Measurements from ENCODE around the gene EMB.
"Not testable (repeated sequence)": the region's sequence is repeated elsewhere in the genome, so short reads cannot be mapped to it uniquely, and the experiment has no call there.

EMB gene, protein sequence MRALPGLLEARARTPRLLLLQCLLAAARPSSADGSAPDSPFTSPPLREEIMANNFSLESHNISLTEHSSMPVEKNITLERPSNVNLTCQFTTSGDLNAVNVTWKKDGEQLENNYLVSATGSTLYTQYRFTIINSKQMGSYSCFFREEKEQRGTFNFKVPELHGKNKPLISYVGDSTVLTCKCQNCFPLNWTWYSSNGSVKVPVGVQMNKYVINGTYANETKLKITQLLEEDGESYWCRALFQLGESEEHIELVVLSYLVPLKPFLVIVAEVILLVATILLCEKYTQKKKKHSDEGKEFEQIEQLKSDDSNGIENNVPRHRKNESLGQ

DNA sequence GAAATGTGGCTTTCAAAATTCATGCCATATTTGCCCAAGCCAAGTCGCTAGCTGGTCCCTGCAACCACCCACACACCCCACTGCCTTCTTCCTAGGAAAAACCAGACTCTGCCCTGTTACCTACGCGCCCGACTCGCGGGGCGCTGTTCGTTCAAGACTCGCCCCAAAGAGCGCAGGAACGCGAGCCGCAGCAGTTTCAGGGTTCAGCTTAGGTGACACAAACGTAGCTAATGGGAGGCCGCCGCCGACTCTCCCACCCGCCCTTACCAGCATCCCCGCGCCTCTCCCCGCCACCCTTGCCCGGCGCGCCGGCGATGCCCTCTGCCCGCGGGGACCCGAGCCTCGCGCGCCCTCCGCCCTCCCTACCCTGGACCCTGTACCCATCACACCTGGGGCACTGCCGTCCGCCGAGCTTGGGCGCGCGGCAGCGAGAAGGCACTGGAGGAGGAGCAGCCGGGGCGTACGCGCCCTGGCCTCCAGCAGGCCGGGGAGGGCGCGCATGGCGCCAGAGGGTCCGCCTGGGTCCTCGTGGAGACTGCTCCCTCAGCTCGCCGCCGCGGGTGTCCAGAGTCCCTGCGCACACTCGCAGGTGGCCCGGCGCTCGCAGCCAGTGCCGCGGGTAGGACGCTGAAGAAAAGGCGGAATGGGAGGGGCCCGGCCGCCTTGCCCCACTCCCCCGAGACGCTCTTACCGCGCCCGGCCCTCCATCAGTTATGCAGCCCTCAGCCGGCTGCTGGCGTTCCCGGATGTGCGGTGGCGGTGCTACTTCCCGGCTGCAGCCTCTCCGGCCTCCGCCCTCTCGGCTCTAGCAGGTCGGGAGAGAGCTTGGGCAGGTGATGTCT lies at the start of gene EMB:
Gene EMB, minus strand, starts transcription at position 638 of the 842 bp plus-strand sequence. Its CDS starts 137 bp downstream, at position 501.
- peak; percentile 72 for DNase-seq (ENCODE audit: low spot score)

DNA sequence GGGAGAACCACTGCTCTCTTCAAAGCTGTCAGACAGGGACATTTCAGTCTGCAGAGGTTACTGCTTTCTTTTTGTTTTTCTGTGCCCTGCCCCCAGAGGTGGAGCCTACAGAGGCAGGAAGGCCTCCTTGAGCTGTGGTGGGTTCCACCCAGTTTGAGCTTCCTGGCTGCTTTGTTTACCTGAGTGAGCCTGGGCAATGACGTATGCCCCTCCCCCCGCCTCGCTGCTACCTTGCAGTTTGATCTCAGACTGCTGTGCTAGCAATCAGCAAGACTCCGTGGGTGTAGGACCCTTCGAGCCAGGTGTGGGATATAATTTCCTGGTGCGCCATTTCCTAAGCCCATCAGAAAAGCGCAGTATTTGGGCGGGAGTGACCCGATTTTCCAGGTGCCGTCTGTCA lies 48.4 kb upstream of the EMB start:
- DNase-seq (ENCODE audit: low spot score) = not testable (repeated sequence)

DNA sequence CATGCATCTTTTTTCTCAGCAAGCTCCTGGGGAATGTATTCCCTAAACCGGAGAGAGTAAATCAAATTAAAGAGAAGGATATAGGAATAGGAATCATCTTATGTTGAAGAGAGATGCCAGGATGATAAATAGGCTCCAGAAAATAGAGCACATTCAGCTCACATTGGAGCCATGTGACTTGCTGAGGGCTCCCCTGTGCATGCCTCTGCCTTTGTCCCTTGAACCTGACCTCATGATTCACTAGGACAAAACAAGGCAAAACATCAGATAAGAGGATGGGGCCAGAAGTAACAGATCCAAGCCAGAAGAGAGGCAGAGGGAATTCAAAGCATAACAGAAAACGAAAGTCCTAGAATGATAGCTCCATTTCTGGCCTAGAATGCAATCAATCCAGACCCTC lies 37.7 kb upstream of the EMB start:
- DNase-seq (ENCODE audit: low spot score) = not testable (repeated sequence)

DNA sequence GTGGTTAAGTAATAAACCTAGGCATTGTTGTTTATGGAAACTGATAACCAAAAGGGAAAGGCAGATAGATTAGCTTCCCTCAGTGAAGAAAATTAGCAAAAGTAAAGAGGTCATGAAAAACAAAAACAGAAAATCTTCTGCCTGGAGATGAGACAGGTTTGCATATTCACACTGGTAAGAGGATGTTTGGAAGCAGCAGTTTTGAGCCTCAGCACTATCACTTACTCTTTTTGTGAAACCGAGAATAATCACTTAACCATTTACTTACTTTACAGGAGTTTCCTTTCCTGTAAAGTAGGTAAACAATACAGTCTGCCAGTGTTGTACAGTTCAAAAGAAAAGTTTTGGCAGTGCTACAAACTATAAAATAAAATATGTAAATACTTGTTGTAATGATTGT lies 35.5 kb upstream of the EMB start:
- DNase-seq (ENCODE audit: low spot score) = no peak

DNA sequence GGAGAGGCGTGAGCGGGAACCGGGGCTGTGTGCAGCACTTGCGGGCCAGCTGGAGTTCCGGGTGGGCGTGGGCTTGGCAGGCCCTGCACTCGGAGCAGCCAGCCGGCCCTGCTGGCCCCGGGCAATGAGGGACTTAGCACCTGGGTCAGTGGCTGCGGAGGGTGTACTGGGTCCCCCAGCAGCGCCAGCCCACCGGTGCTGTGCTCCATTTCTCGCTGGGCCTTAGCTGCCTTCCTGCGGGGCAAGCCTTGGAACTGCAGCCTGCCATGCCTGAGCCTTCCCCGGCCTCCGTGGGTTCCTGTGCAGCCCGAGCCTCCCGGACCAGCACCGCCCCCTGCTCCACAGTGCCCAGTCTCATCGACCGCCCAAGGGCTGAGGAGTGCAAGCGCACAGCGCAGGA lies 23.9 kb upstream of the EMB start:
- not testable (repeated sequence) for DNase-seq (ENCODE audit: low spot score)

- DNase-seq (ENCODE audit: low spot score) = no peak
These were observed 22.6 kb upstream of the EMB start for GRCh38 chr5:50463726-50464125.

DNA sequence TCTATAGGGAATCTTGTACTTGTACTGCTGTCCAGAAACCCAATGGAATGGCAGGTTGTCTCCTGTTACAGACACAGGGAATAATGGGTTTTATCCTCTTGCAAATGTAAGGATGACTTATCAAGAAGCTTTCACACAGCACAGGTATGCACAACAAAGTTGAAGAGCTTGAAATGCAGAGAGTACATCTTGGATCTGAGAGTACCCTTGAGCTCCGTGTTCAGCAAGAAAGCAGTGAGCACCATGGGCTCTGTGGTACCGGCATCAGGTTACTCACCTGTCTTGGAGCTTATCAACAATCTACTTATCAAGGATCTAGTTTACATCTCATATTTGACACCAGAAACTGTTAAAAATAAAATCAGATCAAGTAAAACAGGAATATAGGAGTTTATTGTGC lies 22.0 kb upstream of the EMB start:
- DNase-seq (ENCODE audit: low spot score) = no peak

- DNase-seq (ENCODE audit: low spot score) = not testable (repeated sequence)
These were observed 21.5 kb upstream of the EMB start for GRCh38 chr5:50462579-50462978.

GRCh38 chr5:50458372-50458771 lies 17.3 kb upstream of the EMB start:
- DNase-seq (ENCODE audit: low spot score) = not testable (repeated sequence)

DNA sequence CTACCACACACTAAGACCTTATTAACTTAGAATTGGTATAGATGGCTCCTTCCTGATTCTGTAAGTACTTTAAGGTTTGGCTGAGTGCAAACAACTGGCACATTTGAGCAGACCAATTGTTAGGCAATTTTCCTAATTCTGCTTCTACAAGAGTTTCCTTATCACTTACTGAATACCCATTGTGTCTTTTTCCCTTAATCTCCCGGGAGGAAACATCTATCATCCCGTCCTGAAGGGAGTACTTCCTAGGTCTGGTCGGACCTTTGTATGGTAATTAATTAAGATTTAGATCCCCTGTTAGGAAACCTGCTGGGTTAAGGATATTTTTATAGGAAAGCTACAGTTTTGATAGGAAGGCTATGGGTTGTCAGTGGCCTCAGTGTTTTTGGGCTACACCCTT lies 8.2 kb upstream of the EMB start:
- not testable (repeated sequence) for DNase-seq (ENCODE audit: low spot score)

DNA sequence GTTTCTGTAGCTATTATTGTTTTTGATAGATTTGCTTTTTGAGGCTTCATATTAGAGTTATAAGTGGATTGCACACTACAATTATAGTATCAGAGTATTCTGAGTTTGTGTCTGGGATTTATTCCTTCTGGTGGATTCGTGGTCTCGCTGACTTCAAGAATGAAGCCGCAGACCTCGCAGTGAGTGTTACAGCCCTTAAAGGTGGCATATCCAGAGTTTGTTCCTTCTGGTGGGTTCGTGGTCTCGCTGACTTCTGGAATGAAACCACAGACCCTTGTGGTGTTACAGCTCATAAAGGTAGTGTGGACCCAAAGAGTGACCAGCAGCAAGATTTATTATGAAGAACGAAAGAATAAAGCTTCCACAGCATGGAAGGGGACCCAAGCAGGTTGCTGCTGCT lies 6.9 kb upstream of the EMB start:
- DNase-seq (ENCODE audit: low spot score) = no peak

DNA sequence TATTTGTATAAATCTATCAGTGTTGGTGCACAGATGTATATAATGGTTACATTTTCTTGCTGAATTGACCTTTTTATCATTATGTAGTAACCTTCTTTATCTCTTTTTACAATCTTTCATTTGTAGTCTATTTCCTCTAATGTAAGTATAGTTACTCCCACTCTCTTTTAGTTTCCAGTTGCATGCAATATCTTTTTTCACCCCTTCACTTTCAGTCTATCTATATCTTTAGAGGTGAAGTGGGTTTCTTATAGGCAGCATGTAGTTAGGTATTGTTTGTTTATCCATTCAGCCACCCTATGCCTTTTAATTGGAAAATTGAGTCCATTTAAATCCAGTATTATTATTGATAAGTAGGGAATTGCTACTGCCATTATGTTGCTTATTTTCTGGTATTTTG lies 6.1 kb upstream of the EMB start:
- no peak for DNase-seq (ENCODE audit: low spot score)

GRCh38 chr5:50445296-50445949 lies 4.3 kb upstream of the EMB start:
- DNase-seq (ENCODE audit: low spot score) = no peak

DNA sequence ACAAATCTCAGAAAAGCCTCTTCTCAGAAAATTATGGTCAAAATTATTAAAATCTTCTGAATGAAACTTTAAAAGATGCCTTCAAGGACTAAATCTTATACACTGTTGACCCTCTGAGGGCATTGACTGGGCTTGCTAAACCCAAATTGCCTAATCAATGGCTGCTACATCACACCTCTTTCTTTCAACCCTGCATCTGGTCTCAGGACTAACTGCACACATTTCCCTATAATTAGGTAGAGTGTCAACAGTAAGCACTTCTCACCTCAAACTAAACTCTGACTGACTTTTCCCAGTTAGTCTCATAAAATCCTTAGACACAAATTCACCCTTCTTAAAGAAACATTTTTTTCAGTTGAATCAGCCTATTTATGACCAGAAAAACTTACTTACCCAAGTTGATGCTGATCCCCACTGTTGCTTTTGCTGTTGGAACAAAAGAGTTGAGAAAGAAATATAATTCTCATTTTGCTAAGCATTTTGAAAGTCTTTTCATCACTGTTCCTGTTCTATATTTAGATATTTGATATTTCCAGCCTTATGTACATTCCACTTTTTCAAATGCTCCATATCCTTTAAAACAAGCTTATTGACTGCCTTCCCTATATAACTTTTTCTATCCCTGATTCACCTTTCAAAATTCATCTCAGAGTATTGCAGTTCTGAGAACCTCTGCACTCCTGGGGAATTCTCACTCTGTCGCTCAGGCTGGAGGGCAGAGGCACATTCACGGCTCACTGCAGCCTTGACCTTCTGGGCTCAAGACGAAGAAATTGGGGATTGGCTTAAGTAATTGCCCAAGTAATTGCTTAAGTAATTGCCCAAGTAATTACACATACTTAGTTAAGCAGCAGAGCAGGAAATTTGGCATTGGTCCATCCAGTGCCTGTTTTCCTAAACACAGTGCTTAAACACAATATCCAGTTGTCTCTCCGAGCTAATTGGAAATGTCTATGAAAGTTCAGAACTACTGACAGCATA lies 1.8 kb upstream of the EMB start:
- DNase-seq (ENCODE audit: low spot score) = not testable (repeated sequence)

DNA sequence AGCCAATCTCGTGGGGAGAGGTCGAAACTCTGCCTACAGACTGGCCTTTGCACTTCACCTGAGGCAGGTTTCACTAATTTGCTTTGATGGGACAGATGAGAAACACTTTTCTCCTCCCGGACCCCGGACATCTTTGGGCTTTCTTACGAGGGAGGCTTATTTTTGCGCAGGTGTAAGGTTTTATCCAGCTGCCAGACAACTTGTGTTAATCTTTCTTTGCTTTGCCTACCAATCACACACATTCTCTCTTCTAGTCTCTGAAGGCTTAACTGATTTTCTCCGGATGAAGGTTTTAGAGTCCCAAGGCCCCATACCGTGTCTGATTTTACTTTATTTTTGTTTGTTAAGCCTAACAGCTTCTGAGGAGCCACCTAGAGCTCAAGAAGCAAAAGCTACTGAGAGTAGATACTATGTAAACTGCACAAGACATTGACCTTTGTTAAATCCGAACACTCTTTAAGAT lies 436 bp upstream of the EMB start:
- peak; percentile 3 for DNase-seq (ENCODE audit: low spot score)

DNA sequence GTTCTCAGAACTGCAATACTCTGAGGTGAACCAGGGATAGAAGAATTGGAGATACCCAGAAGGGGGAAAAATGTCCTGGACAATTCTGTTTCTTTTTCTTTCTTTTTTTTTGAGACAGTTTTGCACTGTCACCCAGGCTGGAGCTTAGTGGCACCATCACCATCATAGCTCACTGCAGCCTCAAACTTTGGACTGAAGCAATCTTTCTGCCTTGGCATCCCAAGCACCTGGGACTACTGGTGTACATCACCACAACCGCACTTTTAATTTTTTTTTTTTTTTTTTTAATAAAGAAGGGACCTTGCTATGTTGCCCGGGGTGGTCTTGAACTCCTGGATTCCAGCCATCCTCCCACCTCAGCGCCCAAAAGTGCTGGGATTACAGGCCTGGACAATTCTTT lies 1.9 kb downstream of the EMB start:
- no peak for DNase-seq (ENCODE audit: low spot score)

DNA sequence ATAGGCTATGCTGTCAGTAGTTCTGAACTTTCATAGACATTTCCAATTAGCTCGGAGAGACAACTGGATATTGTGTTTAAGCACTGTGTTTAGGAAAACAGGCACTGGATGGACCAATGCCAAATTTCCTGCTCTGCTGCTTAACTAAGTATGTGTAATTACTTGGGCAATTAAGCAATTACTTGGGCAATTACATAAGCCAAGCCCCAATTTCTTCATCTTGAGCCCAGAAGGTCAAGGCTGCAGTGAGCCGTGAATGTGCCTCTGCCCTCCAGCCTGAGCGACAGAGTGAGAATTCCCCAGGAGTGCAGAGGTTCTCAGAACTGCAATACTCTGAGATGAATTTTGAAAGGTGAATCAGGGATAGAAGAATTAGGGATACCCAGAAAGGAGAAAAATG lies 3.0 kb downstream of the EMB start:
- DNase-seq (ENCODE audit: low spot score) = not testable (repeated sequence)

DNA sequence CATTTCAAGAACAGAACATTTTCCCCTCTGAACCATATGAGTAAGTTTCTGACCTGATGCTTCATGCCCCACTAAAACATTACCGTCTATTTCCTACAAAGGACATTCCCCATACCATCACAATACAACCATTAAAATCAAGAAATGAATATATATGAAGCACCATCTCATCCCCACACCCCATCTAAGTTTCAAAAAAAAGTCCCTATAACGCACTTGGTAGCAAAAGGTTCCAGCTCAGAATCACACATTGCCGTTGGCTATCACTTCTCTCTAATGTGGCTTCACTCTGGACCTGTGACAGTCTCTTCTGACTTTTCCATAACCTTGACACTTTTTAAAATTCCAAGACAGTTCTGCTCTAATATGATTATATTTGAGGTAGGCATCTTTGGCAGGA lies 5.9 kb downstream of the EMB start:
- DNase-seq (ENCODE audit: low spot score) = no peak

DNA sequence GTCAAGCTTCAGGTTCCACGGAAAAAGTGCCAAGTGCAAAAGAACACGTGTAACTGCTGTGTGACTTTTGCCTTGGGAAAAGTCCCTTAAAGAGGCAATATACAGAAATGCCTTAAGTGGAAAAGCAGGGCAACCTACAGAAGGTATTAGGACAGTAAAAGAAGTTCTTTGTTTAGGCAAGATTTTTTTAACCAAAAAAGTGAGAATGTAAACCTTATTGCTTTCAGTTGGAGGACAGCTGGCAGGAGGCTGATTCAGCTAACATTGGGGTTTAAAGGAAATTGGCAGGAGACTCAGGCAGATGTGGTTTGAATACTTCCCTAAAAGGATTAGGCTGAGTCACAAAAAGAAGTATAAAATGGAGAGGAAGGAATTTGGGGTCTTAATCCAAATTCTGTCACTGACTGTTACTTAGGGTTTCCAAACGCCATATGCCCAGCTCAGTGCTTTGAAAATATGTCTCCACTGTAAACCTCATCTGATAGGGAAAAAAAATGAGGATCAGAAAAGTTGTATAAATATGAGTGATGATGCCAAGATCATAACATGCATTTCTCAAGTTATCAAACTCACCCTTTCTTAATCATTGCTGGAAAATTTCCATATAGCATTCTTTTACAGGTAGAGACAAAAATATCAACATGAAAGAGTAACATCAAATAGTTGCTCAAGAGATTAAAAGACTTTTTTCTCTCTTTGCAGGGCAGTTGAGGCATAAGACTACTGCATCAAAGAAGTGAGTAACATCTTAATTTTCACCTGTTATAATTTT lies 9.8 kb downstream of the EMB start:
- not testable (repeated sequence) for DNase-seq (ENCODE audit: low spot score)

- DNase-seq (ENCODE audit: low spot score) = not testable (repeated sequence)
These were observed 17.8 kb downstream of the EMB start for GRCh38 chr5:50423100-50423799.
